COLO668 (cell line): ENCODE results near the gene PPP1R26.

Experiments
- DNase-seq: peaks from one replicate; lab custom pipeline; 2025; ENCODE audit not compliant: unreplicated experiment; lab: John Stamatoyannopoulos, UW

PPP1R26 gene

DNA sequence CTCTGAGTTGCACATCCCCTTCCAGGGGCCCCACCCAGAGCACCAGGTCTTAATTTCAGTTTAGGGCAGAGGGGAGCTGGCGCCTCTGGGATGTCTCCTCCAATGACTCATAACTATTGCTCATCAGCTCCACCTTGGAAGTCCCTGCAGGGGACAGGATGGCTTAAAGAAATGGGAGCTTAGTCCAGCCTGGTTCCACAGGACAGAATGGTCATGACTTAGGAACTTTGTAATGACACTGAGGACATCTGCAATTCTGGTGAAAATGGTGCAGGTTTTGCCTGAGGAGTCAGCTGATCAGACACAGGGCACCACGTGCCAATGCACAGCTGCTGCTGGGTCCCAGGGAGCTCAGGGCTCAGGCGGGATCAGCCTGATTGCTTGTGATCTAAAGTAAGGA lies 16.4 kb upstream of the PPP1R26 start:
- no peak for DNase-seq

DNA sequence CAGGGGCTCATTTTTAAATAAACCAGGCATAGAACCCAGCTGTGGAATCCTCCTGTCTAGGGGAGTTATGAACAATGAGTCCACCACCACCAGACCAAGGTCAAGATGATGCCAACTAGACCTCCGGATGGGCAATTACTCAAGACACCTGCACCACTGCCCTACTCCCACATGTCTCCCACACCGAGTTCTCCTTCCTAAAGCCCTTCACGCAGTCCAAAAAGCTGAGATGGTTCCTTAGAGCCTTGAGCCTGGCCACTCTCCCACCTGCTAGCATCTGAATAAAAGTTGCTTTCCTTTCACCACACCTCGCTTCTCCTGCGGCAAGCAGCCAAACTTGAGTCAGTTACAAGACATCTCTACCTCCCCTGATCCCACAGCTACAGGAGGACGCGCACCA lies 15.4 kb upstream of the PPP1R26 start:
- DNase-seq: no peak

DNA sequence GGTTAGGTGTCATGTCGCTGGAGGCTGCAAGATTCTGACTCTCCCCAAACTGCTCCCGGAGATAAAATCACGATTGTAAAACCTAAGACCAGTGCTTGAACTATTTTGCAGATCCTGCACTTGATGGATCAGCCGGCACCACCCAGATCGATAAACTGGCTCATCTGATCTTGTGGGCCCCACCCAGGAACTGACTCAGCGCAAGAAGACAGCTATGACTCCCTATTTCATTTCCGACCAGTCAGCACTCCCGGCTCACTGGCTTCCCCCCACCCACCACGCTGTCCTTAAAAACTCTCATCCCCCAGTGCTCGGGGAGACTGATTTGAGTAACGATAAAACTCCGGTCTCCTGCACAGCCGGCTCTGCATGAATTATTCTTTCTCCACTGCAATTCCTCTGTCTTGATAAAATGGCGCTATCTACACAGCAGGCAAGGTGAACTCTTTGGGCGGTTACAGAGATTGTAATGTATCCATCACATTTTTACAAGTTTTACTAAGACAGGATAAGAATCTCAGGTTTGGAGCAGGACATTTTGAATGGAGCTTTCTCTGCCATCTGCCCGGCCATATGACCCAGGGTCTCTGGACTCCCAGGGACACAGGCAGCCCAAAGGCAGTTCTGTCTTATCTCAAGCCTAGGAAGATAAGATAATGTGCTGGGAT lies 10.6 kb upstream of the PPP1R26 start:
- DNase-seq: no peak

DNA sequence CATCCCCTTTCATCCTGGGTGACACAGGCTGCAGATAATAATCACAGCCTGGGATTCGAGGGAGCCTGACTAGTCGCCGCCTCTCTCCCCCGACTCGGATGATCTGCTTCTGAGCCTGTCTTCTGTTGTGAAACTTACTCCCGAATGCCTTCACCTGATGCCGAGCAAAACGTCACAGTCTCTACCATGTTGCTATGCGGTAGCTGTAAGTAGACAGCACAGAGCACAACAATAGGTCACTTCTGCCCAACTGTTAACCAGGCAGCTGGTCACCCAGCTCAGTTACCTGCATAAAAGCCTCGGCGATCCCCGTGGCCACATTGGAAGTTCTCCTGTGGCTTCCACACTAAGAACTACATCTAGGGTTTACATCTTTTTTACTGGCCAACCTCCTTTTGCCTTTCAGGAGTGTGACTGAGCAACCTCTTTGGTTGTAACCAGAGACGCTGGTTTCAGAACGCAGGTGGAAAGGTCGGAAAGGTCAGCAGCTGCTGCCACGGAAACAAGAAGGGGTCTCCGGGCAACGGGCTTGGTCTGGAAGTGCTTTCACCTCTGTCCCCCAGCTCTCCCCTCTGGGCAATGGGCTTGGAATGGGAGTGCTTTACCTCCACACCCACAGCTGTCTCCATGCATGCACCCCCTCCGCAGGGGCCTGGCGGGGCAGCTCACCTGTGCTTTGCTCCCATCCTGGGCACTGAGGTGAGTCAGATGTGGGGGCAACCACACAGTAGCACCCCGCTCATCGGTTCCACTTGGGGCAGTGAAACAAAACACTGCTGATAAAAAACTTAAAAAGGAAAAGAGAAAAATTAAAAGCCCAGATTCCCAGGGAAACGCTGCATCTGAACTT lies 7.6 kb upstream of the PPP1R26 start:
- DNase-seq: peak; percentile 48

DNA sequence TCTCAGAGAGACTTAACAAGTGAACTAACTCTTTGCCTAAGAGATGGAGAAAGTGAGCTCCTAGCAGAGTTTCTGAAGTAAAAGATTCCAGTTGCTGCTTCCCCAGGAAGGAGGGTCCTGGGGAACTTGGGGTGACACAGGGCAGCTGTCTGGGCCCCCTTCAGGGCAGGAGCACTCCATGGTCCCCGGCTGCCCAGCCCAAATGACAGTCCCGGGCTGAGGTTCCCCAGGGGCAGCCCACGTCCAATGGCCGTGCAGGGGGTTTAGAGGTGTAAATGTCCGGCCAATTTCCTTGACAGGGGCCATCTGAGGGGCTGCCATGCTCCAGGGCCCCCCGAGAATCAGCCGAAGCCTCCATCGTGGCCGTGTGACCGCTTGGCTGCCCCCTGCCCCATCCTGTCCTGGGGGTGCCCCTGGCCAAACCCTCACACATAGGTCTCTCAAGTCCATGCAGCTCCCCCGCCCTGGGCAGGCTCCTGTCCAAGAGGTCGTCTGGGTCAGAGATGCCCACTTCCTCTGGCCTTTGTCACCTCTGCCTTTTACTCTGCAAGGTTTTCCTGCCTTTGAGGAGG lies 5.5 kb upstream of the PPP1R26 start:
- no peak for DNase-seq

DNA sequence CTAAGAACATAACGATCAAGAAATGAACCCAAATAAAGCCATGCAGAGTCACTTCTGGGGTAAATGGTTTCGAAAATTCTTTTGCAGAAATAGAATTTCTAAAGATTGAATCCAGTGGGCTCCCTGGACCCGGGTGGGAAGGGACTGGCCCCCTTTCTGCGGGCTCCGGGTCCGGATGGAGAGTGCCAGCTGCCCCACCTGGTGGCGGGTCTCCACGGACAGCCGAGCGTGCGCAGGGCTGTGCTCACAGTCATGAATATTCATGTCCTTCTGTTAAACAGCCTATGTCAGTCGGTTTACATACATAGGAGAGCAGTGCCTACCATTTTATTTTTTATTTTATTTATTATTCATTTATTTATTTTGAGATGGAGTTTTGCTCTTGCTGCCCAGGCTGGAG lies 4.7 kb upstream of the PPP1R26 start:
- DNase-seq: peak; percentile 44

DNA sequence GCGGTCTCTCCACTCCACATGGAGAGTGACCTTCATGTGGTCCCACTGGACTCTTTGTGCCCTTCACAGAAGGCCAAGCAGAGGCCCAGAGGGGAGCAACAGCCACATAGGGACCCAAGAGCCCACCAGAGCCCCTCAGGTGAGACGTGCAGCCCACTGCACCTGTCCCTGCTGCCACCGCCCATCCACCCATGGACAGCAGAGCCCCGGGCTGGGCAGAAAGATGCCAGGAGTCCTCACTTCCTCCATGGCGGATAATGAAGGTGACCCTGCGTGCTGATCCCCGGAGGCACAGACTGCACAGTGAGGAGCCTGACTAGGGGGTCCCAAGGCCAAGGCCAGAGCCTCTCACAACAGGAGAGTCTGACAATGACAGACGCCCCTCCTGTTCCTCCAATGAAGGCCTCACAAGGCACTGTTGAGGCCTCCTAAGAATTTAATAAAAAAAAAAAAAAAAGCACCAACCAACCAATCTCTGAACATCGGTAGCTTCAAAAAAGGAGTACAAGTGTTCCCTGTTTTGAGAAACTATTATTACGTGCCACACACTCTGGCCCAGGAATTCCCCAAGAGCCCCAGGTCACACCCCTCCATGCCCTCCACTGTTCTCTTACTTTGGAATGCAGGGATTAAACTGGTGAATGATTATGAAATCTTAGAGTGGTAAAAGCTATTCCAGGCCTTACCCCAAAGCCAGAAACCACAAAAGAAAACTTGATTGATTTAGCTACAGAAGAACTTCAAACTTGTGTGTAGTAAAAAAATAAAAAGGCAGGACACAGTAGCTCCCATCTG lies 2.8 kb upstream of the PPP1R26 start:
- no peak for DNase-seq

DNA sequence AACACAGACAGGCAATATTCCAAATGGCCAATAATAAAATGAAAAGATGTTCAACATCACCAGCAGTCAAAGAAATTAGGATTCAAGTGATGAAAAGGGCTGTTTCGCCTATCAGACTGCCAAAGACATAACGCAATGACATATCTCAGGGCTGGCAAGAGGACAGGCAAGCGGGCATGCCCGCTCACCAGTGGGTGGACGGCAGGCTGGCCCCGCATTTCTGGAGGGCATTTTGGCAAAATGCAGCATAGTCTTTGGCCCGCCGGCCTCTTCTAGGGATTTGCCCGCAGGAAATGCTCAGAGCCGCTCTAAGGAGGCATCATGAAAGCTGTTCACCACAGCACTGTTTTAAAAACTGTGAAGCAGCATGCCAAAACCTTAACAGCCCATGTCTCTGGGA lies 1.4 kb upstream of the PPP1R26 start:
- no peak for DNase-seq

DNA sequence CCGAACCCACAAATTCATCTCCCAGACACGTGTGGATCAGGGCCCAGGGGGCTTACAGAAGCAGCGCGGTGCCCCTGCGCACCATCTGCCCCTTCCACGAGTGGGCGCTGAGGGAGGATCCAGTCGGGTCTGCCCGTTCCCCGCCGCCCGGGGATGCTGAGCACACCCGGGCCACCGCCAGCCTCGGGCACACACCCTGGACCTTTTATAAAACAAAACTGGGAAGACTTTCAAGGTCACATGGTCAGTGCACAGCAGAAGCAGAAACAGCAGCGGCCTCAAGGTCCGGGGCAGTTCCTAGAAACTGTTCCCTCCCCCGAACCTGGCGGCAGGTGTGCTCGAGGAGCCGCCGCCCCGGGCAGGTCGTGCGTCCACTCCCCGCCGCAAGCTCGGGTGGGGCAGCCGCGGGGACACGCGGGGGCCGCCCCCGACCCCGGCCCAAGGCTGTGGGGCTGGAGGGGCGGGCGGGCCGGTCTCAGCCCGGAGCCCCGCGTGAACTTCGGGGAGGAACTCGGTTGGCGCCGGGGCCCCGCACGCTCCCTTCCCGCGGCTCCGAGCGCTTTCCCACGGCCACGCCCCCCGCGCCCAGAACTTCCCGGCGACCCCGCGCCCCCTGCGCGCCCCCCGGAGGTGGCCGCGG lies 633 bp upstream of the PPP1R26 start:
- peak; percentile 54 for DNase-seq

DNA sequence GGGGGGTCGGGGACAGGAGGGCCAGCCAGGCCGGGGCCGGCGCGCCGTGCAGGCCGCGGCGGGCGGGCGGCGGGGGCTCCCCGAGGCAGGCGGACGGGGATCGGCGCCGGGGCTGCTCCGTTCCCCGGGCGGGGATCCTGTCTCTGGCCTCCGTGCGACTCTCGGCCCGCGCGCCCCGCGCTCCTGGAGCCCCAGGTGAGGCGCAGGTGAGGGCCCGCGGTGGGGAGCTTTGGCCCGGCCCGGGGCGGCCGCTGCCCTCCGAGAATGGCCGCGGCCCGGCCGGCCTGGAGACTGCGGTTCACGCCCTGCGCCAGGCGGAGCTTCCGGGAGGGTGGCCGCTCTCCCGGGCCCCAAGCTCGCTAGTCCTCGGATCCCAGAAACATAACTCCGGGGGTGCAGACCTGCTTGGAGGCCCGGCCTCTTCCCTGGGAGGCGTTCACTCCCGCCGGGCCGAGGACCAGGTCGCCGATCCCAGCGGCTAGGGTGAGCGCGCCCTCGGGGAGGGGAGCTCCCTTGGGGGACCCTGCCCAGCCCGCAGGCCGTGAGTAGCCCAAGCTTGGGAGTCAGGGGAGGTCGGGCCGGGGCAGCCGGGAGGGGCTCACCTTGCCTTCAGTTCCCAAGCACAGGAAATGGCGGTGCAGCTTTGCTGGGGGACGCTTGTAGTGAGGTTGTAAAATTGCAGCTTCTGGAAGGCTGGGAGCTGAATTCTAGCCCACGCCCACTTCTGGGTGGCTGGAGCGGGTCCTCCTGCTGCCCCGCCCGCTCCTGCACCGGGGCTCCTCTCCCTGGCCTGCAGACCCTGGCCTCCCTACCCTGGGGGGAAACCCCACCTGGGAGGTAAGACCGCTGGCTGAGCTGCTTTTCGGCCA lies 723 bp downstream of the PPP1R26 start:
- peak; percentile 40 for DNase-seq

DNA sequence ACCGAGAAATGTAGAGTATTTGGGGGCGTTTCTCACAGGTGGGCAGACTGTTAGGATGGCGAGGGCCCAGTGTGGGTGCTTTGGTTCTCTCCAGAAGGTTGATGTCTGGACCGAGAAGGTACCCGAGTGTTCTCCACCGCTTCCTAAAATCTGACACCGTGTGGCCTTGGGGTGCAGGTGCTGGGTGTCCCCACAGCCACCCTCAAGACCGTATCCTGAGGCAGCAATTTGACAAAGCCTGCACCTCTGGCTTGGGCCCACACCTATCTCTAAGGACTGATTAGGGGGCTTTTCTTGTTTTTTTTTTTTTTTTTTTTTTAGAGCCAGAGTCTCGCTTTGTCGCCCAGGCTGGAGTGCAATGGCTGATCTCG lies 1.3 kb downstream of the PPP1R26 start:
- no peak for DNase-seq

DNA sequence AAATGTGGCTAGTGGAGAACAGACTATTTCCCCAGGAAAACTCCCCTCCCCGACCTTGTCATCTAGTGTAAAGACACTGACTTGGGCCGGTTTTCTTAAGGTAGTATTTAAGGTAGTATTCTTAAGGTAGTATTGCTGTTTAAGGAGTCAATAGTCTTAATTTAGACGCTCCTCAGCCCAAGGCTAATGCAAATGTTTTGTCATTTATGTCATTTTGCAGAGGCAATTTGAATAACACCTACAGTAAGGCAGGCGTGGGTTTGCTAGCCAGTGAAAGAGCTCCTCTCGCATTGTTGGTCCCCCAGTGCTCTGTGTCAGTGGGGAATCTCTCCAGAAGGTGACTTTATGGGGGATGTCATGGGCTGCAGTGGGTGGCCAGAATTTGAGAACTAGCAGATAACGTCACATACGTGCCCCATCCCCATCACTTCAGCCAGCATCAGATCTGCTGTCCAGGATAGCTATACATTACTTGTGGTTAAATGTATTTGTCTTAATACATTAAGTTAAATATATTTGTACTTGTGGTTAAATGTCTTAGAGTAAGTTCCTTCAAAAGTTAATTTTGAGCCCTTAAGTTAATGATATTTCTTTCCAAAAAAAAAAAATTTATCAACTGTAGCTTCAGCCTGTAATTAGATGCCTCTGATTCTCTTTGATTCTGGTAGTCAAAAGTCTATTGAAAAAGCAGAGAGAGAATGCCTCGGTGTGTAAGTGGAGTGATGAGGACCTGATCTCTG lies 2.6 kb downstream of the PPP1R26 start:
- no peak for DNase-seq

DNA sequence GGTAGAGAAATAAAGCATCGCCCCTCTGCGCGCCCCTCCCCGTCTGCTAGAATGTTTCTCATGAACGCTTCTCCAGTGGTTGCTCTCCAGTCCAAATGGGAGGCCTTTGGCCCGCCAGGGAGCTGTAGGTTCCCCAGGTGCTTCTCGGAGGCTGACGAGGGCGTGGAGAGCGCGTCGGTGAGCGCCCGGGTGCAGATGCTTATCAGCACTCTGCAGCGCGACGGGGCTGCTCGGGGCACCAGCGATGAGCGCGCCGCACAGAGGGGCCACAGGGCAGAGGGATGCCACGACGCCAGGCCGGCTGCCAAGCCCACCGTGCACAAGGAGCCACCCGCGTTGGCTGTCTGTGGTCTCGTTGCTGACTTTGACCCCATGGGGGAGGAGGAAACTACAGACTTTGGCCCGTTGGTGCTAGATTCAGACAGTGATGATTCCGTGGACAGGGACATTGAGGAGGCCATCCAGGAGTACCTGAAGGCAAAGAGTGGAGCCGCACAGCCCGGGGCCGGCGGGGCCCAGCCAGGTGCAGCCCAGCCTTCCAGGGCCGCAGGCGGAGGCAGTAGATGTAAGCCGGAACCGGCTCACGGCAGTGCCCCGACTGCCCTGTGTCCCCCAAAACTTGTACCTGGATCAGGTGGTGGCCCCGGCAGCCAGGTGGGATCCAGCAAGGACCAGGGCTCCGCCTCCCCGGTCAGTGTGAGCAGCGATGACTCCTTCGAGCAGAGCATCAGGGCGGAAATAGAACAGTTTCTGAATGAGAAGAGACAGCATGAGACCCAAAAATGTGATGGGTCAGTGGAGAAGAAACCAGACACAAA lies 5.1 kb downstream of the PPP1R26 start:
- no peak for DNase-seq

DNA sequence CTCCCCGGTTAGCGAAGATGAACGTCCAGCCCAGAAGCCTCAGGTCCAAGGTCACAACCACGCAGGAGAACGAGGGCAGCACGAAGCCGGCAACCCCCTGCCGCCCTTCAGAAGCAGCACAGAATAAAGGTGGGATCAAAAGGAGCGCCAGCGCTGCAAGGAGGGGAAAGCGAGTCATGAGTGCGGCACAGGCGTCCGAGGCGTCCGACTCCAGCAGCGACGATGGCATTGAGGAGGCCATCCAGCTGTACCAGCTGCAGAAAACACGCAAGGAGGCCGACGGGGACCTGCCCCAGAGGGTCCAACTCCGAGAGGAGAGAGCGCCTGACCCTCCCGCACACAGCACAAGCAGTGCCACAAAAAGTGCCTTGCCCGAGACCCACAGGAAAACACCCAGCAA lies 5.8 kb downstream of the PPP1R26 start:
- DNase-seq: no peak

DNA sequence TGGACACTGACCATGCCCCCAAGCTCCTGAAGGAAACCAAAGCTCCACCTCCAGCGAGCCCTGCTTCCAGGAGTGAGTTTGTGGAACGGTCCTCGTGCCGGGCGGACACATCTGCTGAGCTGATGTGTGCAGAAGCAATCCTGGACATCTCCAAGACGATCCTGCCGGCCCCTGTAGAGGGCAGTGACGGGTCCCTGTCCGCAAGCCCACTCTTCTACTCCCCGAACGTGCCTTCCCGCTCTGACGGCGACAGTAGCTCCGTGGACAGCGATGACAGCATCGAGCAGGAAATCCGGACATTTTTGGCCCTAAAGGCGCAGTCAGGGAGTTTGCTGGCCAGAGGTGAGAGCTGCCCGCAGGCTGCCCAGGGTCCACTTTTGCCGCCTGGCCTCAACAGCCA lies 6.2 kb downstream of the PPP1R26 start:
- no peak for DNase-seq

DNA sequence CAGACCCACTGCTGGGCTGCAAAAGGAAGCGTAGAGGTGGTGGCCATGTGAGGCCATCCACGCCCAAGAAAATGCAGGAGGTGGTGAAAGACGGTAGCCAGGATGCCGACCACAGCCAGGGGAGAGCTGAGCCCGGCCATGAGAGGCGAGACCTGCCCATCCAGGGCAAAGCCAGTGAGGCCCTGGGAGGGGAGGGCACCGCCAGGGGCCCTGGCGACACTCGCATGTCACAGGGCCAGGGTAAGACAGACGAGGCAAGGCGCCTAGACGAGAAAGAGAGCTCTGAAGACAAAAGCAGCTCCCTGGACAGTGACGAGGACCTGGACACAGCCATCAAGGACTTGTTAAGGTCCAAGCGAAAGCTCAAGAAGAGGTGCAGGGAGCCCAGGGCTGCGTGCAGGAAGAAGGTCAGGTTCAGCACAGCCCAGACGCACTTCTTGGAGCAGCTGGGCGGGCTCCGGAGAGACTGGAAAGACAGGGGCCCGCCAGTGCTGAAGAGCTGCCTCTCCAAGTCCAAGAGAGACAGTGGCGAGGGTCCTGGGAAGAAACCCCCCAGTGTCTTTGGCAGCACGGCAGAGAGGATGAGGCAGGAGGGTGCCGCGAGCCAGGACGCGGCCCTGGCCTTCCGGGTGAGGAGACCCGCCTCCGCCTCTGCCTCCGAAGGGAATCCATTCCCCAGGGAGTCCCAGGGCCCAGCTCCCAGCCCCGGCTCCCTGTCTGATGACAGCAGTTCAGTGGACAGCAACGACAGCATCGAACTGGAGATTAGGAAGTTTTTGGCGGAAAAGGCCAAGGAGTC lies 6.9 kb downstream of the PPP1R26 start:
- no peak for DNase-seq

DNA sequence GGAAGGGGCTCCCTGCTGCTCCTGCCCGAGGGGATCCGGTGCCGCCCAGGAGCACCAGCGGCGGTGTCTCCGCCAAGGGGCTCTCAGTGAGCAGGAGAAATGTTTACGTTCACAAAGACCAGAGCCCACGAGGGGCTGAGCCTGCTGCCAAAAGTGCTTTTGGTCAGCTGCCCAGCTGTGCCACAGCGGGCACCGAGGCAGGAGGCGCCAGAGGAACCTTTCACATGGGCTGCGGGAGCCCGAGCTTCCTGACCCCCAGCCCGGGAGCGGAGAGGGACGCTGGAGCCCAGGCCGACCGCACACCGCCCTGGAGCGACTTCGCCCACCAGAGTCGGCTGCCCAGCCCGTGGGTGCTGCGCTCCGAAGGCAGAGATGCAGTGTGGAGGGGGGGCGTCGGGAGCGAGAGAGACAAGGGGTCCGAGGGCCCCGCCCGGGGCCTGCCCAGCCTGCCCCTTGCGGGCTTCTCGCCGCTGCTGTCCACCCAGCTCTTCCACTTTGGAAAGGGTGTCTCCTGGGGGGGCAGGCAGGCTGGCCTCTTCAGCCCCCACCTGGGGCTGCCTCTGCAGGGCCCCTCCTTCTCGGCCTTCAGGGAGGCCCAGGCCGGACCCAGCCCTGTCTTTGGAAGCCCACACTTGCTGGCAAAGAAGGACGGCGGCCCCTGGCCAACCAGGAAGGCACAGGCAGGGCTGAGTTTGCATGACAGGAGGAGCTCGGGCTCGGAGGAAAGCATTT lies 7.9 kb downstream of the PPP1R26 start:
- DNase-seq: no peak
